Mucosa of descending colon (tissue), 3 donors: ENCODE measurements around the gene IL33. TPM values are rescaled to one million over a fixed set of nuclear protein-coding genes. Genes with fewer than 3 reads are reported as not detected.

Experiments used
- ATAC-seq: fragments of 200-7000 bp; cut with Tn5 transposase; one replicate; pipeline ENCODE4 v1.9.1; 2020; ENCODE audit warnings: mild to moderate bottlenecking, moderate library complexity
- DNase-seq, 3 donors: peaks; one replicate each; pipeline ENCODE4 v3.0.0-alpha.2; 2020
- H3K36me3 ChIP-seq: fragments of 200-600 bp; one replicate; pipeline ENCODE4 v1.8.0; 2021; ENCODE audit warnings: low read depth, mild to moderate bottlenecking
- H3K4me1 ChIP-seq: fragments of 200-600 bp; one replicate; pipeline ENCODE4 v1.8.0; 2021; ENCODE audit warnings: low read depth, mild to moderate bottlenecking
- H3K4me3 ChIP-seq: fragments of 200-600 bp; one replicate; pipeline ENCODE4 v1.8.0; 2021; ENCODE audit warnings: mild to moderate bottlenecking
- H3K9me3 ChIP-seq: fragments of 200-600 bp; one replicate; pipeline ENCODE4 v1.8.0; 2021; ENCODE audit warnings: mild to moderate bottlenecking
- CTCF ChIP-seq: fragments of 200-600 bp; IDR thresholded peaks from one replicate; pipeline ENCODE4 v1.8.0; 2022; ENCODE audit warnings: antibody characterized with exemption, mild to moderate bottlenecking
- intact Hi-C, 2 donors: fragments of 100-400 bp; cut with DNase I in 1 of 2; cut with micrococcal nuclease in 1 of 2; formaldehyde crosslinking; loops; one replicate each; pipeline versions ENCODE4 v1.11.0 to v1.11.1; 2022; cut with DNase I, micrococcal nuclease
- total RNA-seq, 3 donors: library from RNA; stranded (reverse); fragmentation: NEBNext Ultra II Directional in 2 of 3; extraction: Animal tissue kit (Norgen Biotek cat#: 25700) in 2 of 3; gene quantifications; one replicate each; pipeline versions ENCODE4 v1.2.1 to v1.2.4, GENCODE V29; 2021 to 2023
- donor health status: DM: no; HTN: no; CAD: no; lungs with moderate emphysema.
- donor health status: DM: no; HTN: no; CAD: no.
- donor health status: DM: no; HTN: yes; CAD: no.

Gene IL33
- total RNA-seq, 3 donors from 2014 or later: 7.3 to 25.1 (median 16.2) TPM

GRCh38 chr9:6232336-6232945, 16.8 kb downstream of the IL33 start:
- no peak for ATAC-seq
- no peak for DNase-seq
- Histone ChIP-seq H3K36me3 (no peaks in the 10 kb centered on the region), H3K4me3 (no peak overlapping the region), H3K4me1 (peaks cover 5% of the 10 kb centered on the region), H3K9me3 (no peaks in the 10 kb centered on the region)
- intact Hi-C loops: no loop called here
- TF ChIP-seq CTCF: no peak

- no peak overlapping the region for H3K4me3 ChIP-seq
- no peak for ATAC-seq
- DNase-seq: no peak
- TF ChIP-seq CTCF: no peak
- H3K36me3 ChIP-seq: no peaks in the 10 kb centered on the region
- H3K4me1 ChIP-seq: peaks cover 5% of the 10 kb centered on the region
- no peaks in the 10 kb centered on the region for H3K9me3 ChIP-seq
- intact Hi-C loops: no loop called here
Observed at GRCh38 chr9:6234014-6234413, 18.4 kb downstream of the IL33 start.

- no peak overlapping the region for H3K4me3 ChIP-seq
- intact Hi-C loops: no loop called here
- TF ChIP-seq CTCF: no peak
- H3K4me1 ChIP-seq: no peaks in the 10 kb centered on the region
- DNase-seq (no peak), ATAC-seq (peak; percentile 28)
- H3K9me3 ChIP-seq: no peaks in the 10 kb centered on the region
- H3K36me3 ChIP-seq: no peaks in the 10 kb centered on the region
Observed at GRCh38 chr9:6237267-6237666, 21.7 kb downstream of the IL33 start.

GRCh38 chr9:6239048-6239461, 23.4 kb downstream of the IL33 start:
- intact Hi-C loops: no loop called here
- no peaks in the 10 kb centered on the region for H3K4me1 ChIP-seq
- ATAC-seq (peak; percentile 65), DNase-seq (peak in 1 of 3 donors; percentile 14)
- H3K9me3 ChIP-seq: no peaks in the 10 kb centered on the region
- H3K36me3 ChIP-seq: no peaks in the 10 kb centered on the region
- no peak overlapping the region for H3K4me3 ChIP-seq
- no peak for TF ChIP-seq CTCF

- DNase-seq: no peak
- no peaks in the 10 kb centered on the region for H3K4me1 ChIP-seq
- no peak overlapping the region for H3K4me3 ChIP-seq
- no peak for ATAC-seq
- no peaks in the 10 kb centered on the region for H3K36me3 ChIP-seq
- H3K9me3 ChIP-seq: no peaks in the 10 kb centered on the region
- intact Hi-C loops: no loop called here
- TF ChIP-seq CTCF: no peak
Observed at GRCh38 chr9:6239694-6240093, 24.1 kb downstream of the IL33 start.

GRCh38 chr9:6243746-6244145, 28.1 kb downstream of the IL33 start:
- DNase-seq: no peak
- H3K9me3 ChIP-seq: no peaks in the 10 kb centered on the region
- no peaks in the 10 kb centered on the region for H3K4me1 ChIP-seq
- TF ChIP-seq CTCF: no peak
- no peak overlapping the region for H3K4me3 ChIP-seq
- intact Hi-C loops: no loop called here
- H3K36me3 ChIP-seq: no peaks in the 10 kb centered on the region
- ATAC-seq: peak; percentile 77
